BJ (cell line): ENCODE data around the gene LAD1. TPM values are rescaled to one million over a fixed set of nuclear protein-coding genes. Genes with fewer than 3 reads are reported as not detected.

Experiments
- CTCF ChIA-PET: fragments of 350-600 bp; formaldehyde crosslinking; extraction: SDS; loops from one replicate; lab custom pipeline; 2021; ENCODE audit warnings: antibody characterized with exemption, inconsistent platforms; lab: Yijun Ruan, JAX
- POLR2A ChIA-PET: fragments of 300-600 bp; sonication (Branson Sonifier 250); formaldehyde crosslinking; extraction: SDS; loops from one replicate; lab custom pipeline; 2021; ENCODE audit warnings: antibody characterized with exemption; lab: Charles Lee
- DNase-seq: peaks from one replicate; pipeline ENCODE4 v3.0.0-alpha.2; 2011; ENCODE audit warnings: low read depth
- H3K27me3 ChIP-seq: 2 replicates; pipeline ENCODE4 v1.6.0; 2011; ENCODE audit warnings: low read length; ENCODE audit not compliant: control insufficient read depth, insufficient read depth
- H3K36me3 ChIP-seq: 2 replicates; pipeline ENCODE4 v1.5.1; 2011; ENCODE audit warnings: low read length; ENCODE audit not compliant: control insufficient read depth, insufficient read depth
- H3K4me3 ChIP-seq: 2 replicates; pipeline ENCODE4 v1.5.1; 2011; ENCODE audit warnings: low read depth, mild to moderate bottlenecking, control low read depth, low read length
- CTCF ChIP-seq: IDR thresholded peaks from 2 replicates; pipeline ENCODE4 v1.5.1; 2011; ENCODE audit warnings: low read depth, mild to moderate bottlenecking, control low read depth, inconsistent platforms, low read length, moderate library complexity; ENCODE audit not compliant: insufficient read depth
- polyA plus RNA-seq: library from polyadenylated mRNA; depleted of rRNA; stranded (reverse); fragments of >200 nt; gene quantifications from 2 replicates; pipeline ENCODE4 v1.2.3, GENCODE V29; 2011

The LAD1 gene
- polyA plus RNA-seq, 1 experiment = not detected

GRCh38 chr1:201351617-201352016 is 47.5 kb downstream of the LAD1 start:
- ChIA-PET POLR2A (no interaction called here), CTCF (no interaction called here)
- Histone ChIP-seq H3K27me3 (peaks cover 12% of the 10 kb centered on the region; the same call in 1 of the 2 replicates), H3K36me3 (no peaks in the 10 kb centered on the region), H3K4me3 (no peak overlapping the region)
- no peak for DNase-seq
- TF ChIP-seq CTCF = no peak

- ChIA-PET CTCF (interaction anchor here (0.8 to 7.7 kb wide), 6 partner anchors 9 to 103 kb away, joined by 3 to 136 read pairs (median 28); no protein-coding TSS in a partner anchor), POLR2A (no interaction called here)
- TF ChIP-seq CTCF = no peak
These were observed 48.2 kb downstream of the LAD1 start for GRCh38 chr1:201350884-201351283.

GRCh38 chr1:201350361-201350725 is 48.8 kb downstream of the LAD1 start:
- CTCF ChIA-PET = interaction anchor here (0.8 to 7.7 kb wide), 7 partner anchors 10 to 102 kb away, joined by 3 to 136 read pairs (median 8); no protein-coding TSS in a partner anchor
- POLR2A ChIA-PET = no interaction called here
- no peak for DNase-seq
- Histone ChIP-seq H3K27me3 (peaks cover 14% of the 10 kb centered on the region; the same call in 1 of the 2 replicates), H3K36me3 (no peaks in the 10 kb centered on the region), H3K4me3 (no peak overlapping the region)
- no peak for TF ChIP-seq CTCF

More at GRCh38 chr1:201350884-201351283, 48.2 kb downstream of the LAD1 start:
- Histone ChIP-seq H3K4me3 (no peak overlapping the region), H3K36me3 (no peaks in the 10 kb centered on the region), H3K27me3 (peaks cover 12% of the 10 kb centered on the region; the same call in 1 of the 2 replicates)
- DNase-seq = no peak

- ChIA-PET CTCF (interaction anchor here (0.8 to 7.7 kb wide), 20 partner anchors 11 to 164 kb away, joined by 3 to 136 read pairs (median 5); partner anchors contain the start of gene LAD1), POLR2A (no interaction called here)
- no peak for DNase-seq
- Histone ChIP-seq H3K36me3 (no peaks in the 10 kb centered on the region), H3K27me3 (peaks cover 7% of the 10 kb centered on the region), H3K4me3 (no peak overlapping the region)
- no peak for TF ChIP-seq CTCF
These were observed 50.0 kb downstream of the LAD1 start for GRCh38 chr1:201349092-201349491.

- H3K27me3 ChIP-seq = peaks cover 9% of the 10 kb centered on the region
- no peak for DNase-seq
- TF ChIP-seq CTCF = peak; percentile 78
- no peaks in the 10 kb centered on the region for H3K36me3 ChIP-seq
- H3K4me3 ChIP-seq = no peak overlapping the region
- ChIA-PET POLR2A (no interaction called here), CTCF (interaction anchor here (0.5 to 7.7 kb wide), 30 partner anchors 12 to 218 kb away, joined by 3 to 136 read pairs (median 5); partner anchors contain the start of gene LAD1)
These were observed 50.9 kb downstream of the LAD1 start for GRCh38 chr1:201348211-201348566.
